Measurements from ENCODE around the gene ATF4.

Gene ATF4

DNA sequence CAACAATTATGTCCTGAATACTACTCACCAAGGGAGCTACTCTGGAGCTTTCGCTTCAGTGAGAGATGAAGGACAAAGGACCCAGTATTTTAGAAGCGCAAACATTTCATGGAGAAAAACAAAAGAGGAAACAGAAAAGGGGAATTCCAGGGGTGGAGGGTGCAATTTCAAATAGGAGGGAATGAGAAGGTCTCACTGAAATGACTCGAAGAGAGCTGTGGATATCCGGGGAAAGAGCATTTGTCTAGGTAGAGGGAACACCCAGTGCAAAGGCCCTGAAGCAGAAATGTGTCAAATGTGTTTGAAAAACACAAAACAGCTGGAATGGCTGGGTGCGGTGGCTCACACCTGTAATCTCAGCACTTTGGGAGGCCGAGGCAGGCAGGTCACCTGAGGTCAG is 9.8 kb downstream of the ATF4 start:
- peak; percentile 50 for DNase-seq

DNA sequence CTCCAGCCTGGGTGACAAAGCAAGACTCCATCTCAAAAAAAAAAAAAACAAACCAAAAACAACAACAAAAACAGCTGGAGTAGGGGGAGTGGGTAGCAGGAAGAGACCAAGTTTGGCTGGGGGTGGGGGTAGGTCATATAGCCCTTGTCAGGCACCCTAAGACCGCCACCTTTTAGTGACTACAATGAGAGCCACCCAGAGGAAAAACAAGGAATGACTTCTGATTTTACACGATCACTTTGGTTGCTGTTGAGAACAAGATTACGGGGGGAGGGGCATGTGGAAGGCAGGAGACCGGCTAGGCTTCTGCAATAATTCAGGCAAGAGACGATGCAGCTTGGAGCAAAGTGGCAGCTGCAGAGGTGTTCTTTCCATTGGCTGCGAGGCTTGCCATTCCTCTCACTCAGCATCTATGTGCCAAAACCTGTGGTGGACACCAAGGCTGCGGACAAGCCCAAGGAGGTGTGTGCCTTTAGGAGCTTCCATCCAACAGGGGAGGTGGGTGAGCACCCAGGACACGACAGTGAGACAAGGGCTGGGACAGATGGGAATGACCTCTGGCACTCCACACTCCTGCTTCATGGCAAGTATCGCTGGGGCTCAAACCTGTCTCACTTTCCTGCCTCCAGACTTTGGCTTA is 10.4 kb downstream of the ATF4 start:
- DNase-seq, result peak; percentile 38

- DNase-seq, result peak; percentile 97
Measured at GRCh38 chr22:39532215-39533073, 12.1 kb downstream of the ATF4 start, which contains the start of gene RPS19BP1. RPS19BP1 (minus strand) TSS chr22:39532748; CDS start chr22:39532738, 10 bp downstream.

- no peak for DNase-seq
Measured at GRCh38 chr22:39534092-39534506, 13.7 kb downstream of the ATF4 start.

DNA sequence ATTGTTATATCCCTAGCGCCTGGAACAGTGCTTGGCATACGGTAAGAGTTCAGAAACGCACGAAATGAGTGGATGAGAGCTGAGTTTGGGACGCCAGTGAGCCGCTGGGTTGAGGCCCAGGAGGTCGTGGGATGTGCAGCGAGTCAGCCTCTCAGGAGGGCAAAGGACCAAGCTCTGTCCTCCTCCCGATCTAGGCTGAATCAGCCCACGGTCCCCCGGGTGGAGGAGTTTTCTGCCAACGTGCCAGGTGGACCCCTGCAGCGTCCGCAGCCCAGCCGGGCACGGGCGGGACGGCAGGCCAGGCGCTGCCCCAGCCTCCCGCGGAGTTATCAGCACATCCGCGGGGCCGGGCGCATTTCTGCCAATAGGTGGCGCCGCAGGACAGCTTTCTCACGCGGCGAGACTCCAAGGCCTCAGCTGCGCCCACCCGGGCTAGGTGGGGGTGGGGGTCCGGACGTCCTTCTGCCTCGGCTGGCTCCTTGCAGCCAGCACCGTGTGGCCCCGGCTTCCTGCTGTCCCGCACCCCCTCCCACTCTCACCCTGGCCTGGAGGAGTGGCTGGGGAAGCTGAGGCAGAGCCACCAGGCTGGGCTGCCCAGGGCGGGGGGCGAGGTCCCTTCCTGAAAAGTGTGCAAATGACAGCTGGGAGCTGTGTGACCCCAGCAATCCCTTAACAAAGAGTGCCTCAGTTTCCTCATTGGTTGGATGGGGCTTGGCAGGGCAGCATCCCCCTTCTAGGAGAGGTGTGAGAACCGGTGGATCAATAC is 14.4 kb downstream of the ATF4 start:
- DNase-seq, result peak; percentile 83

GRCh38 chr22:39535357-39535725 is 15.0 kb downstream of the ATF4 start:
- no peak for DNase-seq

GRCh38 chr22:39535831-39536449 is 15.6 kb downstream of the ATF4 start:
- no peak for DNase-seq

GRCh38 chr22:39536711-39537110 is 16.3 kb downstream of the ATF4 start:
- DNase-seq, result no peak

- DNase-seq, result no peak
Measured at GRCh38 chr22:39537975-39538374, 17.6 kb downstream of the ATF4 start.

GRCh38 chr22:39543095-39543494 is 22.7 kb downstream of the ATF4 start:
- peak; percentile 29 for DNase-seq

DNA sequence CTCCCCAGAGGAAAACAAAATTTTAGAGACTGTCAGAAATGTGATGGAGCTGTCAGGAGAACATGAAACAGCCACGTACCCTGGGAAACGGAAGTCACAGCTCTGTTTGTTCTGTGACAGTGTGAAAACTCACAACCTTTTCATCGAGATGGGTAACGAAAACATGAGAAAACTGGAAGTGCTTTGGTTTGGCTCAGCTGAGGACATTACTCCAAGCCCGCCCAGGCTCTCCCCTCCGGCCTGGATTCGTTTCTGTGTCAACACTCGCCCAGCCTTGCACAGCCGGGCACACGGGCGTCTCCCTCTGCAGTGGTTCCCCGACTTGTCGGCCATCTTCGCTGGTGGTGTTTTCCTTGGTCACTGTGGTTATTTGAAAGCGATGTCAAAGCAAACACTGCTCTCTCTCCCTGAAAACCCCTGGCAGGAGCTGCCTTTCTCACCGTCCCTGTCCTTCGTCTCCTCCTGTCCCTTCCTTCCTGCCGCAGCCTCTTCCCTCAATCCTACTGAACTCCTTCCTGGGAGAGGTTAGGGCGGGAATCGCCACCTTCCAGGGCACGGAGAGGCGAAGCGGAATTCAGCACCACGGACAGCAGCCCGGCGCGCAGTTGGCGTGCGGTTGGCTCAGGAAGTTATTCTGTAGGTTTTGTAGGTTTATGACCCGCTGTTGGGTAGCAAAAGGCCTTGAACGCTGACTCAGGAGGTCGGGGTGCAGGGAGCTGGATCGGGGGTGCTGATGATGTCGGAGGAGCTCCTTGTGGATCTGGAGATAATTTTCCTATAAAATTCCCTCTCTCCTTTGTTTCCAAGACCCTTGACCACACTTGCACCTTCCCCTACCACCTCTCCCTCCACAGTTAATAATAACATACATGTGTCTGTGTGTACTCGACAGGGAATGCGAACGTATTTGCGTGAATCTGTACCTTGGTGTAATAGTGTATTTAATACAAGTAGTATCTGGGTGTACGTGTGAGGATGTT is 25.3 kb downstream of the ATF4 start:
- DNase-seq, result peak; percentile 45

DNA sequence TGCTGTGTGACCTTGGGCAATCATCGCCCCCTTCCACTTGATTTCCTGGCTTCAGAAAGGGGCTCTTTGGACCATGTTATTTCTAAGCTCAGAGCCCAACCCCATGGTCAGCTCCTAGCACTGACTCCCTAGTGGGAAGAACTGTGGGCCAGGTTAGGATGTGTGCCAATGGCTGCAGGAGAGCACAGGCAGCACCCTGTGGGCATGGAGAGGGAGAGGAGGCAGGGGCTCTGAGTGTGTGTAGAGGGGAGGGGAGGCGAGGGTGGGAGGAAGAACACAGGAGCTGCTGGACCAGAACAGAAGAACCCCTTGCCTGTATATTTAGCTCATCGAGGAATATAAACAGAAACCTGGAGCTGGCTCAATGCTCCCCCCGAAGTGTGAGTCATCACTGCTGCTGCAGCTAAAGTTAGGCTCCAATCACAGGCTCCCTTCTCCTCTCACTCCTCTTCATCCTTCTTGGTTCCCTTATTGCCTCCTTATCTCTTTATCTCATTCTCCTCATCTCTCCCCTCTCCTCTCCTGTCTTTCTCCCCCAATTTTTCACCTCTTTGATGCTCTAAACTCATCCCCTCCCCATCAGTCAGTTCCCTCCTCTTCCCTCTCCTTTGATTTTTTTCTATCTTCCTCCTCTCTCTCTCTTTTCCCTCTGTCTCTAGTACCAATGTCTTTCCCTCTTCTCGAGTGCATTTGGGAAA is 26.7 kb downstream of the ATF4 start:
- DNase-seq, result no peak

- no peak for DNase-seq
Measured at GRCh38 chr22:39547587-39547947, 27.2 kb downstream of the ATF4 start.

DNA sequence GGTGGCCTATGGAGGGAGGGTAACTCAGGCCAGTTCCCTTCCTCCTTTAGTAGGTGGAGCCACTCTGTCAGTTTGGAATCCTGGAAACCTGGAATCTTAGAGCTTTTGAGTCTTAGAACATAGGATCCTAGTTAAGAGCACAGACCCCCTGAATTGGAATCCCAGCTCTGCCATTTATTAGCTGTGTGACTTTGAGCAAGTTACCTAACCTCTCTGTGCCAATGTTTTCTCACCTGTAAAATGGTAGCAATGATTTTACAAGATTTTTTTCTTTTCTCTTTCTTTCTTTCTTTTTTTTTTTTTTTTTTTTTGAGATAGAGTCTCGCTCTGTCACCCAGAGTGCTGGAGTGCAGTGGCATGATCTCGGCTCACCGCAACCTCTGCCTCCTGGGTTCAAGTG is 33.1 kb downstream of the ATF4 start:
- DNase-seq, result no peak

GRCh38 chr22:39554151-39554550 is 33.8 kb downstream of the ATF4 start:
- DNase-seq, result no peak

GRCh38 chr22:39556970-39557841 is 36.8 kb downstream of the ATF4 start:
- DNase-seq, result no peak

GRCh38 chr22:39558254-39558727 is 37.9 kb downstream of the ATF4 start:
- DNase-seq, result no peak

- no peak for DNase-seq
Measured at GRCh38 chr22:39558950-39559349, 38.6 kb downstream of the ATF4 start.

GRCh38 chr22:39559456-39560105 is 39.2 kb downstream of the ATF4 start:
- peak; percentile 20 for DNase-seq

- DNase-seq, result no peak
Measured at GRCh38 chr22:39560127-39560526, 39.8 kb downstream of the ATF4 start.
